ENCODE measurements around the gene BATF3. TPM values are rescaled to one million over a fixed set of nuclear protein-coding genes. Genes with fewer than 3 reads are reported as not detected.

The BATF3 gene
- total and polyA plus RNA-seq, 10 donors = 10.8 to 34.0 (median 14.0) TPM

DNA sequence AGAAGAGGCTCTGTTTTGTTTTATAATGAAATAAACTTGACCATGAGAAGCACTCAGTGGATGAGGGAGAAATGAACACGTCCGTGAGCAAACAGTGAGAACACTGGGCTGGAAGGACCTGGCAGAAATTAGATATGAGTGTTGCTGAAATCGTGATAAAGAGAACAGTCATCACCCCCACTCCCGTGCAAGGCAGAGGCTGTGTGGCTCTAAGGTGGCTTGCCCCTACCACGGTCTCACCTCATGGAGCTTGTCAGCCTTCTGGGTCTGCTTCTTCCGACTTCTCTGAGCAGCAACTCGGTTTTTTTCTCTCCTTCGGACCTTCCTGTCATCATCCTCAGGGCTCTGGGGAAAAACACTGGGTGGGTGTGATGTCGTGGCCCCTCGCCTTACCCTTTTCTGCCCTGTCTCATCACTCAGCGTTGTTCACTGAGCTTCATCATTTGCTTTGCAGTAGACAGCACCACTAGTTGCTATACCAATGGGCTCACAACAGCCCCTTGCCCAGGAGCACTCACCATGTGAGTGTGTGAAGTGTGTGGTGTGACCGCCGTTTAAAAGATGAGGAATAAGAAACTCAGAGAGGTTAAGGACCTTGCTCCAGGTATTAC, 2.8 kb downstream of the BATF3 start:
- H3K36me3 ChIP-seq = peaks cover 0 to 12% (median 0%) of the 10 kb centered on the region in 6 donors
- no peak for TF ChIP-seq POLR2A (IDR thresholded peaks at IDR 0.05)
- no peak overlapping the region for H3K4me3 ChIP-seq
- WGBS, 5 donors = 75 to 94% (median 87%) methylated on average over 13 of the region's 13 CpGs
- H3K9me3 ChIP-seq = no peaks in the 10 kb centered on the region
- no peak overlapping the region for H3K27ac ChIP-seq
- H3K27me3 ChIP-seq (replicated peaks in 1 of 7) = peaks cover 0 to 24% (median 0%) of the 10 kb centered on the region in 7 donors
- intact Hi-C loops (cut with DNase I; ENCODE audit: low total_unique reads) = no loop called here
- peaks cover 24 to 49% (median 38%) of the 10 kb centered on the region in 6 donors for H3K4me1 ChIP-seq
- DNase-seq = no peak

DNA sequence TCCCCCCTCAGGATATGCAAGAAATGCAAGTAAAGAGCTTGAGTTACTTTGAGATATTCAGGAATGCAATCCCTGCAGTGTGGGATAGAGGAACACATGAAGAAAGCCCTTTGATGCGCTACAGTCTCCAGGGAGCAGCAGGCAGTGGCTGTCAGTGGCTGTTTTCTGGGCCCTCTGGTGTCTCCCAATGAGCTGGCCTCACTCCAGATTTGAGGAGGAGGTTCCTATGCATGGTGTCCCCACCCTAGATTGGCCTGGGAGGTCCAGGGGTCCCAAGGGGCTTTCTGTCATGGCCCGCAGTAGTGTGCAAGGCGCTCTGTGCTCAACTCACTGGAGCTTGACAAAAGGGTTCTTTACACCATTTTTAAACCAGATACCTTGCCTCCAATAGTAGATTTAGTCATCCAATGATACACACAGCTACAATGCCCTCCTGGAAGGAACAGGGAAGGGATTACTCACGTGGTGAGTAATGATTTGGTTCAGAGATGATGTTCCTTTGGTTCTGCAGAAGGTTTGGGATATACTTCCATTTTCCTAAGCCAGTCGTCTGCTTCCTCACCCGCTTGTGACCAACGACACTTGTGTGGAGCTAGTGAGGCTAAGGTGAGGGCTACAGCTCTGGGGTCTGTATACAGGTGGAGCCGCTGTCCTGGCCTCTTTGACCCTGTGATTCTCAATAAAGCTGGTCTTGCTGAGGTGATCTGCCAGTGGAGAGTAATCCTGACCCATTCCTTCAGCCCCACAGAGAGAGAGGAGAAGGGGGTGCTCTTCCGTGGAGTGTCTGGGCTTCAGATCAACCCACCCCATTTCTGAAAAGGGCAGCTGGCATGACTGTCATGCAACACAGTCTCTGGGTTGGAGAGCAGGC, 6.6 kb downstream of the BATF3 start:
- Histone ChIP-seq H3K4me1 (peaks cover 1 to 25% (median 7%) of the 10 kb centered on the region in 6 donors), H3K36me3 (peaks cover 0 to 14% (median 0%) of the 10 kb centered on the region in 6 donors), H3K9me3 (no peaks in the 10 kb centered on the region), H3K27me3 (replicated peaks in 1 of 7) (peaks cover 0 to 9% (median 0%) of the 10 kb centered on the region in 7 donors), H3K27ac (no peak overlapping the region), H3K4me3 (no peak overlapping the region)
- TF ChIP-seq POLR2AphosphoS5 (IDR thresholded peaks at IDR 0.05) = no peak
- TF ChIP-seq, protein P1, sequence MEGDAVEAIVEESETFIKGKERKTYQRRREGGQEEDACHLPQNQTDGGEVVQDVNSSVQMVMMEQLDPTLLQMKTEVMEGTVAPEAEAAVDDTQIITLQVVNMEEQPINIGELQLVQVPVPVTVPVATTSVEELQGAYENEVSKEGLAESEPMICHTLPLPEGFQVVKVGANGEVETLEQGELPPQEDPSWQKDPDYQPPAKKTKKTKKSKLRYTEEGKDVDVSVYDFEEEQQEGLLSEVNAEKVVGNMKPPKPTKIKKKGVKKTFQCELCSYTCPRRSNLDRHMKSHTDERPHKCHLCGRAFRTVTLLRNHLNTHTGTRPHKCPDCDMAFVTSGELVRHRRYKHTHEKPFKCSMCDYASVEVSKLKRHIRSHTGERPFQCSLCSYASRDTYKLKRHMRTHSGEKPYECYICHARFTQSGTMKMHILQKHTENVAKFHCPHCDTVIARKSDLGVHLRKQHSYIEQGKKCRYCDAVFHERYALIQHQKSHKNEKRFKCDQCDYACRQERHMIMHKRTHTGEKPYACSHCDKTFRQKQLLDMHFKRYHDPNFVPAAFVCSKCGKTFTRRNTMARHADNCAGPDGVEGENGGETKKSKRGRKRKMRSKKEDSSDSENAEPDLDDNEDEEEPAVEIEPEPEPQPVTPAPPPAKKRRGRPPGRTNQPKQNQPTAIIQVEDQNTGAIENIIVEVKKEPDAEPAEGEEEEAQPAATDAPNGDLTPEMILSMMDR (IDR thresholded peaks at IDR 0.05 in 8 of 11, conservative IDR thresholded peaks at IDR 0.05 in 3 of 11) = no peak
- TF ChIP-seq POLR2A (IDR thresholded peaks at IDR 0.05) = no peak
- intact Hi-C loops (cut with DNase I; ENCODE audit: low total_unique reads) = no loop called here
- 91 to 94% (median 92%) methylated on average over 9 of the region's 9 CpGs for WGBS, 5 donors
- no peak for DNase-seq

DNA sequence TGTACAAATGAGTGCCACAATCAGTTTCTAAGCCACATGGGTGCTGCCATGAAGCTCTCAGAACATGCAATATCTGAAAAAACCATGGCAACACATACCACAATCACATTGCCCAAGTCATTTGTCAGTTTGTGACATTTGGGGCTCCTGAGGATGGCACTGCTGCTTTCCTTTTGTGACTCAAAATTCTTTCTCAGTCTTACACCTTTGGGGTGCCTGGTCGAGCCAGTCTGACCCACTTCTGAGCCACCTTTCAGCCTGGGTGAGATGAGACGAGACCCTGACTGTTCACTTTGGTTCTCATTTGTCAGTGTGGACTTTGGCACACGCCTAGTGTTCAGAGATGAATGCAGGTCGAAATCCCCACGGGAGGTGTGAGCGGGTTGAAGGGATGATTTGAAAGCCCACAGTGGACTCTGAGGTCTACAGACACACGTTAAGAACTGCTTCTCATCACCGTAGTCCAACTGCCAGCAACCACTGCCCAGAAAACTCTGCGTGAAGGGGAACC, 8.0 kb downstream of the BATF3 start:
- Histone ChIP-seq H3K4me1 (peaks cover 0 to 20% (median 2%) of the 10 kb centered on the region in 6 donors), H3K9me3 (no peaks in the 10 kb centered on the region), H3K27me3 (replicated peaks in 1 of 7) (peaks cover 0 to 9% (median 0%) of the 10 kb centered on the region in 7 donors), H3K4me3 (no peak overlapping the region), H3K36me3 (peaks cover 0 to 15% (median 0%) of the 10 kb centered on the region in 6 donors), H3K27ac (no peak overlapping the region)
- no peak for TF ChIP-seq POLR2AphosphoS5 (IDR thresholded peaks at IDR 0.05)
- TF ChIP-seq, protein P1 (IDR thresholded peaks at IDR 0.05 in 8 of 11, conservative IDR thresholded peaks at IDR 0.05 in 3 of 11) = no peak
- WGBS, 5 donors = 74 to 90% (median 76%) methylated on average over 8 to 9 of the region's 9 CpGs
- DNase-seq = no peak
- intact Hi-C loops (cut with DNase I; ENCODE audit: low total_unique reads) = no loop called here

DNA sequence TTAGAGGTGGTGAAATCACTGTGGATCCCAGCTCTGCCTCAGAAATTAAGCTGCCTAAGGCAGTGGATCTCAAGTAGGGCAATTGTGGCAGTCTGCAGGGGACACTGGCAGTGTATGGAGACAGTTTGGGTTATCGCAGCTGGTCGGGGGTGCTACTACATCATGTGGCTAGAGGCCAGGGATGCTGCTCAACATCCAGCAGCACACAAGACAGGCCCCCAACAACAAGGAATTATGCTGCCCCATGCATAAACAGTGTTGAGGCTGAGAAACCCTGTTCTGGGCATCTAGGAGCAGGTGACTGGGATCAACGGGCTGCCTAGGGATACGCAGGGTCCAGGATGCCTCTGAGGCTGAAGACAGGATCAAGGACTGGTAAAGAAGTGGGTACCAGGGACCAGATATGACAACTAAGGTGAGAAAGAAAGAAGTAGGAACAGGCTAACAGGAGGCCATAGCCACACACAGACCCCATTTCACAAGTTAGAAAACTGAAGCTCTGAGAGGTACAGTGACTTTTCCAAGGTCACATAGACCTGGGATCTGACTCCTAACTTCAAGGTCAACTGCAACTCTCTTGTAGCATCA, 8.7 kb downstream of the BATF3 start:
- TF ChIP-seq, protein P1 (IDR thresholded peaks at IDR 0.05 in 8 of 11, conservative IDR thresholded peaks at IDR 0.05 in 3 of 11) = no peak
- TF ChIP-seq POLR2AphosphoS5 (IDR thresholded peaks at IDR 0.05) (no peak), POLR2A (IDR thresholded peaks at IDR 0.05) (no peak)
- intact Hi-C loops (cut with DNase I; ENCODE audit: low total_unique reads) = no loop called here
- Histone ChIP-seq H3K27me3 (replicated peaks in 1 of 7) (peaks cover 0 to 9% (median 0%) of the 10 kb centered on the region in 7 donors), H3K9me3 (no peaks in the 10 kb centered on the region), H3K4me3 (no peak overlapping the region), H3K4me1 (peaks cover 0 to 20% (median 2%) of the 10 kb centered on the region in 6 donors), H3K27ac (no peak overlapping the region), H3K36me3 (peaks cover 0 to 21% (median 2%) of the 10 kb centered on the region in 6 donors)
- DNase-seq = no peak
- WGBS, 5 donors = 88 to 97% (median 93%) methylated on average over 4 of the region's 4 CpGs

All from spleen (tissue), 11 donors.